Caco-2 (cell line): ENCODE results near the gene PRDM10. TPM values are rescaled to one million over a fixed set of nuclear protein-coding genes. Genes with fewer than 3 reads are reported as not detected.

Experiments used
- BruUV-seq: library from RNA; stranded (reverse); fragments of 400-500 nt; replicated peaks from 2 replicates; lab custom pipeline; 2021; lab: Mats Ljungman, UMichigan
- CTCF ChIA-PET: fragments of 300-600 bp; sonication (Branson Sonifier 250); formaldehyde crosslinking; loops from one replicate; lab custom pipeline; 2022; ENCODE audit warnings: antibody characterized with exemption; lab: Charles Lee
- POLR2A ChIA-PET: fragments of 300-600 bp; sonication (Branson Sonifier 250); formaldehyde crosslinking; loops from one replicate; lab custom pipeline; 2022; ENCODE audit warnings: antibody characterized with exemption; lab: Charles Lee
- DNase-seq, 2 experiments: peaks; one replicate each; pipeline versions ENCODE4 v3.0.0 to v3.0.0-alpha.2; 2020 to 2022
- H3K27me3 ChIP-seq: replicated peaks from 2 replicates; pipeline ENCODE4 v1.6.0; 2011; ENCODE audit warnings: low read length; ENCODE audit not compliant: control insufficient read depth, insufficient read depth
- H3K36me3 ChIP-seq: 2 replicates; pipeline ENCODE4 v1.5.1; 2011; ENCODE audit warnings: low read length; ENCODE audit not compliant: control insufficient read depth, insufficient read depth
- H3K4me1 ChIP-seq: fragments of 250-450 bp; sonication (Bioruptor Pico); 2 replicates; pipeline ENCODE4 v1.5.1; 2020; ENCODE audit warnings: mild to moderate bottlenecking
- H3K4me3 ChIP-seq: 2 replicates; pipeline ENCODE4 v1.5.1; 2011; ENCODE audit warnings: low read depth, mild to moderate bottlenecking, control low read depth, low read length
- H3K9me3 ChIP-seq: fragments of 250-450 bp; sonication (Bioruptor Pico); 2 replicates; pipeline ENCODE4 v1.5.1; 2020; ENCODE audit warnings: mild to moderate bottlenecking, moderate library complexity
- H3K27ac Mint-ChIP-seq: one replicate; pipeline ENCODE4 v1.8.0; 2022; ENCODE audit warnings: mixed read lengths; ENCODE audit not compliant: unreplicated experiment
- H3K27me3 Mint-ChIP-seq: one replicate; pipeline ENCODE4 v1.8.0; 2022; ENCODE audit warnings: mixed read lengths; ENCODE audit not compliant: insufficient read depth, unreplicated experiment
- H3K36me3 Mint-ChIP-seq: one replicate; pipeline ENCODE4 v1.8.0; 2022; ENCODE audit warnings: mild to moderate bottlenecking, mixed read lengths; ENCODE audit not compliant: insufficient read depth, unreplicated experiment
- H3K4me1 Mint-ChIP-seq: one replicate; pipeline ENCODE4 v1.8.0; 2022; ENCODE audit warnings: low read depth, mixed read lengths; ENCODE audit not compliant: unreplicated experiment
- H3K4me3 Mint-ChIP-seq: one replicate; pipeline ENCODE4 v1.8.0; 2022; ENCODE audit warnings: mild to moderate bottlenecking, moderate library complexity, mixed read lengths; ENCODE audit not compliant: unreplicated experiment
- H3K9me3 Mint-ChIP-seq: one replicate; pipeline ENCODE4 v1.8.0; 2022; ENCODE audit warnings: mixed read lengths; ENCODE audit not compliant: unreplicated experiment
- intact Hi-C: fragments of 100-400 bp; cut with micrococcal nuclease; formaldehyde crosslinking; loops from one replicate; pipeline ENCODE4 v1.10.0; 2022; ENCODE audit not compliant: unreplicated experiment
- total RNA-seq: library from RNA; stranded (reverse); gene quantifications from 2 replicates; pipeline ENCODE4 v1.2.3, GENCODE V29; 2022
- TF ChIP-seq, protein P1 (sequence below), 2 experiments: fragments of 200-600 bp in 1 of 2; IDR thresholded peaks; 1 replicate in 1 of 2; 2 replicates in 1 of 2; pipeline versions ENCODE4 v1.5.1 to v1.8.0; 2011 to 2022; ENCODE audit warnings: antibody characterized with exemption in 1 of 2, control low read depth in 1 of 2, inconsistent platforms in 1 of 2, low read depth in 1 of 2, low read length in 1 of 2, mild to moderate bottlenecking in 1 of 2, moderate library complexity in 1 of 2; ENCODE audit not compliant: insufficient read depth in 1 of 2, severe bottlenecking in 1 of 2, unreplicated experiment in 1 of 2

PRDM10 gene
- total RNA-seq, 1 experiment from 2014 or later = 11.8 TPM

DNA sequence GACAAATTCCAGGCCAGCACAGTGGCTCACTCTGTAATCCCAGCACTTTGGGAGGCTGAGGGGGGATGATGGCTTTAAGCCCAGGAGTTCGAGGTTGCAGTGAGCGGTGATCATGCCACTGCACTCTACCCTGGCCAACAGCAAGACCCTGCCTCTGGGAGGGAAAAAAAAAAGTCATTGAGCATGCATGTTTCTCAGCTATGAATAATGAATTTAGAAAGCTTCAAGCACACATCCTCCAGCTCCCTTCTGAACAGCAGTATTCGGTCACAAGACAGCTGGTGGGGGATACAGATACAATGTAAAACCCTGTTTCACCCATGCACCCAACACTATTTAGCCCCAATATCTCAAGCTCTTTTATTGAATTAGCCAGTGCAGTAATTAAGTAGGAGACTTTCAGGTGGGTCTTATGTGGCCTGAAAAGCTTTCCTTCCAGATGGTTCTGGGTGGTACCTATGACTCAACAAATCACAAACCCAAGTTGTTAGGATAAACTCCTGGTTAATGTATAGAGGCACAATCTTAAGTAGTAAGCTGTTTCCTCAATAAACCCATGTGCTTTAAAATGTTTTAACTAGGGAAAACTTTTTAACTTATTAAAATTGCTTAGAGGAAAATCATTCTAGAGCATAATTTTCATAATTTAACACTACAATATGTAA lies 13.4 kb downstream of the PRDM10 start:
- H3K27ac Mint-ChIP-seq = no peak overlapping the region
- TF ChIP-seq, protein P1, sequence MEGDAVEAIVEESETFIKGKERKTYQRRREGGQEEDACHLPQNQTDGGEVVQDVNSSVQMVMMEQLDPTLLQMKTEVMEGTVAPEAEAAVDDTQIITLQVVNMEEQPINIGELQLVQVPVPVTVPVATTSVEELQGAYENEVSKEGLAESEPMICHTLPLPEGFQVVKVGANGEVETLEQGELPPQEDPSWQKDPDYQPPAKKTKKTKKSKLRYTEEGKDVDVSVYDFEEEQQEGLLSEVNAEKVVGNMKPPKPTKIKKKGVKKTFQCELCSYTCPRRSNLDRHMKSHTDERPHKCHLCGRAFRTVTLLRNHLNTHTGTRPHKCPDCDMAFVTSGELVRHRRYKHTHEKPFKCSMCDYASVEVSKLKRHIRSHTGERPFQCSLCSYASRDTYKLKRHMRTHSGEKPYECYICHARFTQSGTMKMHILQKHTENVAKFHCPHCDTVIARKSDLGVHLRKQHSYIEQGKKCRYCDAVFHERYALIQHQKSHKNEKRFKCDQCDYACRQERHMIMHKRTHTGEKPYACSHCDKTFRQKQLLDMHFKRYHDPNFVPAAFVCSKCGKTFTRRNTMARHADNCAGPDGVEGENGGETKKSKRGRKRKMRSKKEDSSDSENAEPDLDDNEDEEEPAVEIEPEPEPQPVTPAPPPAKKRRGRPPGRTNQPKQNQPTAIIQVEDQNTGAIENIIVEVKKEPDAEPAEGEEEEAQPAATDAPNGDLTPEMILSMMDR (IDR thresholded peaks at IDR 0.05; ENCODE audit: insufficient read depth in 1 of 2, low read depth in 1 of 2, low read length in 1 of 2, severe bottlenecking in 1 of 2, unreplicated experiment in 1 of 2) = no peak
- H3K9me3 Mint-ChIP-seq = no peaks in the 10 kb centered on the region
- H3K4me3 Mint-ChIP-seq = no peak overlapping the region
- Histone ChIP-seq H3K9me3 (no peaks in the 10 kb centered on the region), H3K36me3 (no peaks in the 10 kb centered on the region), H3K4me1 (peaks cover 13% of the 10 kb centered on the region), H3K27me3 (no peaks in the 10 kb centered on the region), H3K4me3 (no peak overlapping the region)
- CTCF ChIA-PET = interaction anchor here (1.5 to 2.0 kb wide), 2 partner anchors 13 to 143 kb away, joined by 6 to 11 read pairs; partner anchors contain the start of gene PRDM10
- intact Hi-C loops = no loop called here
- BruUV-seq = no TSS peak
- POLR2A ChIA-PET = interaction anchor here (0.6 to 1.1 kb wide), 3 partner anchors 13 to 143 kb away, joined by 3 to 12 read pairs (median 4); partner anchors contain the start of gene PRDM10
- DNase-seq = no peak
- H3K36me3 Mint-ChIP-seq = no peaks in the 10 kb centered on the region
- no peaks in the 10 kb centered on the region for H3K27me3 Mint-ChIP-seq
- peaks cover 22% of the 10 kb centered on the region for H3K4me1 Mint-ChIP-seq

DNA sequence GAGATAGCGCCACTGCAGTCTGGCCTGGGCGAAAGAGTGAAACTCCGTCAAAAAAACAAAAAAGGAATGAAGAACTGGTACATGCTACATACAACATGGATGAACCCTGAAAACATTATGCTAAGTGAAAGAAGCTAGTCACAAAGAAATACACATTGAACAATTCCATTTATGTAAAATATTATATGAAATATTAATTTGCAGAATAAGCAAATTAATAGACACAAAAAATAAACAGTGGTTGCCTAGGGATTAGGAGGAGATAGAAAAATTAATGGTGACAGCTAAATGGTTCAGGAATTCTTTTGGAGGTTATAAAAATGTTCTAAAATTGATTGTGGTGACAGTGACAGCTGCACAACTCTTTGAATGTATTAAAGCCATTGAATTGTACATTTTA lies 14.7 kb downstream of the PRDM10 start:
- peaks cover 24% of the 10 kb centered on the region for H3K4me1 Mint-ChIP-seq
- DNase-seq = no peak
- no peaks in the 10 kb centered on the region for H3K27me3 ChIP-seq
- no peak overlapping the region for H3K4me3 Mint-ChIP-seq
- TF ChIP-seq, protein P1 (IDR thresholded peaks at IDR 0.05; ENCODE audit: insufficient read depth in 1 of 2, low read depth in 1 of 2, low read length in 1 of 2, severe bottlenecking in 1 of 2, unreplicated experiment in 1 of 2) = no peak
- no peaks in the 10 kb centered on the region for H3K9me3 ChIP-seq
- H3K36me3 Mint-ChIP-seq = no peaks in the 10 kb centered on the region
- no peak overlapping the region for H3K4me3 ChIP-seq
- POLR2A ChIA-PET = no interaction called here
- H3K4me1 ChIP-seq = peaks cover 11% of the 10 kb centered on the region
- CTCF ChIA-PET = interaction anchor here (0.5 to 2.0 kb wide), 2 partner anchors 144 to 430 kb away, joined by 5 to 11 read pairs; no protein-coding TSS in a partner anchor
- BruUV-seq = no TSS peak
- no peaks in the 10 kb centered on the region for H3K9me3 Mint-ChIP-seq
- intact Hi-C loops = no loop called here
- H3K27ac Mint-ChIP-seq = no peak overlapping the region
- no peaks in the 10 kb centered on the region for H3K27me3 Mint-ChIP-seq
- H3K36me3 ChIP-seq = no peaks in the 10 kb centered on the region

DNA sequence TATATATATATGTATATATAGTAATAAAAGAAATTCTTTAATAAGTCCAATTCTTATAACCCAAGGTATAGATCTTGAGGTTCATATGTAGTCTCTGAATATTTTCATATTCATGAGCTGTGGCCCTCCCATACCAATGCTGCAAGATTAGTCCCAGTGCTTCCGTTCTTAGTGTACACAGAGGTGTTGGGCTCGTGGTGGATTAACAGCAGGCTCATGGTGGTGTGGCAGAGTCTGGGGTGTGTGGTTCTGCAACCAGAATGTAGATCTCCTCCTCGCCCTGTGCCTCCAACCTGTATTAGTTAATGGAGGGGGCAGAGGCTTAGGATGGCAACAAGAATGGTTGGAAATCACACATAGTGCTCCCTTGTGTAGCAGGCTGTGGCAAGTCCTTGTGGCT lies 16.8 kb downstream of the PRDM10 start:
- H3K4me1 ChIP-seq = no peaks in the 10 kb centered on the region
- H3K4me3 ChIP-seq = no peak overlapping the region
- no peaks in the 10 kb centered on the region for H3K27me3 ChIP-seq
- no TSS peak for BruUV-seq
- Mint-ChIP-seq H3K4me3 (no peak overlapping the region), H3K27me3 (no peaks in the 10 kb centered on the region), H3K9me3 (no peaks in the 10 kb centered on the region), H3K36me3 (peaks cover 3% of the 10 kb centered on the region), H3K27ac (no peak overlapping the region), H3K4me1 (peaks cover 15% of the 10 kb centered on the region)
- intact Hi-C loops = no loop called here
- H3K36me3 ChIP-seq = no peaks in the 10 kb centered on the region
- CTCF ChIA-PET = no interaction called here
- POLR2A ChIA-PET = interaction anchor here (0.7 kb wide), 1 partner anchor 25 kb away, joined by 6 read pairs; no protein-coding TSS in a partner anchor
- no peak for DNase-seq
- TF ChIP-seq, protein P1 (IDR thresholded peaks at IDR 0.05; ENCODE audit: insufficient read depth in 1 of 2, low read depth in 1 of 2, low read length in 1 of 2, severe bottlenecking in 1 of 2, unreplicated experiment in 1 of 2) = no peak
- H3K9me3 ChIP-seq = no peaks in the 10 kb centered on the region
